HG03108 (cell line): ENCODE measurements around the gene RPS6KA2.

Experiments
- ATAC-seq: cut with Tn5 transposase; IDR thresholded peaks from one replicate; pipeline ENCODE4 v1.9.1; 2021; ENCODE audit warnings: moderate library complexity; ENCODE audit not compliant: unreplicated experiment

Gene RPS6KA2

GRCh38 chr6:166473886-166474571, 153.0 kb downstream of the RPS6KA2 start:
- no peak for ATAC-seq

- ATAC-seq = no peak
Measured at GRCh38 chr6:166472636-166473035, 154.4 kb downstream of the RPS6KA2 start.

GRCh38 chr6:166471797-166472260, 155.2 kb downstream of the RPS6KA2 start:
- ATAC-seq = no peak

GRCh38 chr6:166470863-166471410, 156.1 kb downstream of the RPS6KA2 start:
- ATAC-seq = no peak

GRCh38 chr6:166470029-166470862, 156.8 kb downstream of the RPS6KA2 start:
- no peak for ATAC-seq

GRCh38 chr6:166469426-166469961, 157.6 kb downstream of the RPS6KA2 start:
- ATAC-seq = no peak

GRCh38 chr6:166467436-166468000, 159.5 kb downstream of the RPS6KA2 start:
- no peak for ATAC-seq

GRCh38 chr6:166466178-166467122, 160.6 kb downstream of the RPS6KA2 start:
- no peak for ATAC-seq

- ATAC-seq = no peak
Measured at GRCh38 chr6:166465671-166466087, 161.4 kb downstream of the RPS6KA2 start.

GRCh38 chr6:166465003-166465399, 162.1 kb downstream of the RPS6KA2 start:
- ATAC-seq = no peak

GRCh38 chr6:166464068-166465002, 162.7 kb downstream of the RPS6KA2 start:
- ATAC-seq = no peak

- no peak for ATAC-seq
Measured at GRCh38 chr6:166463359-166464067, 163.5 kb downstream of the RPS6KA2 start.

- ATAC-seq = no peak
Measured at GRCh38 chr6:166462461-166463135, 164.5 kb downstream of the RPS6KA2 start.

- ATAC-seq = no peak
Measured at GRCh38 chr6:166461821-166462460, 165.1 kb downstream of the RPS6KA2 start.

GRCh38 chr6:166460473-166461437, 166.3 kb downstream of the RPS6KA2 start:
- ATAC-seq = no peak

GRCh38 chr6:166459906-166460305, 167.1 kb downstream of the RPS6KA2 start:
- ATAC-seq = no peak
